Activated T-cell treated with anti-CD3 and anti-CD28 coated beads for 48 hours (primary cell): ENCODE results near the gene CHST5.
"Not testable (repeated sequence)": the region's sequence is repeated elsewhere in the genome, so short reads cannot be mapped to it uniquely, and the experiment has no call there.

ENCODE experiments used
- DNase-seq: peaks from one replicate; pipeline ENCODE4 v3.0.0-alpha.2; 2020; ENCODE audit warnings: low read depth

CHST5 gene

GRCh38 chr16:75506107-75506506 lies 29.8 kb downstream of the CHST5 start:
- no peak for DNase-seq

- no peak for DNase-seq
Measured at GRCh38 chr16:75503801-75504200, 32.1 kb downstream of the CHST5 start.

- no peak for DNase-seq
Measured at GRCh38 chr16:75502916-75503605, 32.8 kb downstream of the CHST5 start.

DNA sequence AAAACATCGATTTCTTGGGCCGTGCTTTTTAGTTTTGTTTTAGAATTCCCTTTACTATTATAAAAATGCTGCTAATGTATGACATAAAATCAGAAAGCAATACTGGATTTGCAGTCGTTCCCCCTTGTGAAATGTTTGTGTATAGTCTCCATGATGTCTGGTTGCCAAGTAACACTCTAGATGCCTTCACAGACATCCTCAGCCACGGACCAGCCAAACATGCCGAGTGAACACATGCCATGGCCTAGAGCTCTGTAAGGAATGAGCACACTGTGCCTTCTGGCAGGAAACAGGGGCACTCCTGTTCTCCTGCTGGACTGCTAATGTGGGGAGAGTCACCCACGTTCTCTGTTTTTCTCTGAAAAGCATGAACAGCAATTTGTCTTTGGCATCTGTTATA lies 34.1 kb downstream of the CHST5 start:
- not testable (repeated sequence) for DNase-seq

GRCh38 chr16:75501359-75501758 lies 34.5 kb downstream of the CHST5 start:
- DNase-seq: no peak

DNA sequence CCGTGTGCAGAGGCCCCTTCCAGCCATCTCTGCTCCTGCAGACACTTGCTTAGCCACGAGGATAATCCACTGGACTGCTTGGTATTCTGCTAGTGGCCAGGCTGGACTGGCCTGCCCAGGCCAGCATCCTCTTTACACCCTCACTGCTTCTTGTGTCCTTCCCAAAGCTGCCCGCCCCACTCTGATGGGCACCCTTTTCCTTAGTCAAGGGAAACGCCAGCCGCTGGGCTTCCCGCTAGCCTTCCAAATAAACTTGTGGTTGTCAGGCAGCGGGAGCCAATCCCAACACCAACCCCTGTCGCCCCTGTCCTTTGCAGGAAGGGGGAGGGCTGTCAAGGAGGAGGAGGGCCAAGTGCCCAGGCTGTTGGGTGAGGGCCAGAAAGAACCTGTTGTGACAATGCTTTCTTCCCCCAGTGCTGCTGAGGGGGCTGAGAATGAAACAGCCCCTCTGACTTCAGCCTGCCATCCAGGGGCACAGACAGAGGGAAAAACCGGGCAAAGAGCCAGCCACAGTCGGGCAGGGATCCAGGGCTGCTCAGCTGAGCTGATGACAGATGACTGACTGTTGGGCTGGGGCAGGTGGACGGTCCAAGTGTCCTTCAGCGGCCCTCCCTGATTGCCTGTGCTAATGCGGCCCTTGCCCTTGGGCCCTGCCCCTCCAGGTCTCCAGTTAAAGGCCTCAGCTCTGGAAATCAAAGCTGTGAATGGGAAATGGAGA lies 37.1 kb downstream of the CHST5 start:
- not testable (repeated sequence) for DNase-seq

- no peak for DNase-seq
Measured at GRCh38 chr16:75497558-75497957, 38.4 kb downstream of the CHST5 start.

GRCh38 chr16:75495076-75495674 lies 40.7 kb downstream of the CHST5 start, which contains the start of gene CHST6:
TSS of gene CHST6 (minus strand) at chr16:75495441. CDS start at chr16:75479828, 15,613 bp downstream.
- peak; percentile 31 for DNase-seq

DNA sequence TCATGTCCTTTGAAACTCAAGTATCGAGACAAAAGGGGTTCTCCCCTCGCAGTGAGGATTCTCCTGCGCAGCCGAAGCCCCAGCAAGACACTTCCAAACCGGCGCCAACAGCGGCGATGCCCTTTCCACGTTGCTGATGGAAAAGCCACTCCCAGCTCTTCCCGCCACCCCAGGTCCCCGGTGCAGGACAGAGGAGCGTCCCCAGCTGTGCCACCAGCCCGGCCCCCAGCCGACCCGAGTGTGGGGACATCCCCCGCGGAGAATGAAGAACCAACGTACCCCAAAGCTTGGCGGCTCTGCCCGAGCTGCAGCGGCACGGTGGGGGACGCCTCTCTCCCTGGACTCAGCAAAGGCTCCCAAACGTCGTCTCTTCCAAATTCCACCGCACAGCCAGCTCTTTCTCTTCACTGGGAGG lies 41.2 kb downstream of the CHST5 start:
- DNase-seq: no peak

DNA sequence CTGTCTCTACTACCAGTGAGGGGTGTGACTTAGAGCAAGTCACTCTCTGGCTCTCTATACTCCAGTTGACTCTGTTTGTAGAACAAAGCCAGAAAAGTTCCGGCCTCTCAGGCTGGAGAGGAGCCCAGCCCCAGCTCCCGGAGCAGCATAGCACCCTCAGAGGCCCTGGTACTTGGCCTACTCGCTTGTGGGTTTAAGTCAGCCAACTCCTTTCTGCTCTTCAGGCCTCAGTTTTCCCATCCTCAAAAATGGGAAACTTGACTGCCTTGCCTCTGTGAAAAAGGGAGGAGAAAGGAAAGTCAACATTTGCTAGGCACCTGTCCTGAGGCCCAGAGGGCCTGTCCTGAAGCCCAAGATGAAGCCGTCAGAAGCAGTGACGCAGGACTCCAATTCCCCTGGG lies 41.7 kb downstream of the CHST5 start:
- no peak for DNase-seq

DNA sequence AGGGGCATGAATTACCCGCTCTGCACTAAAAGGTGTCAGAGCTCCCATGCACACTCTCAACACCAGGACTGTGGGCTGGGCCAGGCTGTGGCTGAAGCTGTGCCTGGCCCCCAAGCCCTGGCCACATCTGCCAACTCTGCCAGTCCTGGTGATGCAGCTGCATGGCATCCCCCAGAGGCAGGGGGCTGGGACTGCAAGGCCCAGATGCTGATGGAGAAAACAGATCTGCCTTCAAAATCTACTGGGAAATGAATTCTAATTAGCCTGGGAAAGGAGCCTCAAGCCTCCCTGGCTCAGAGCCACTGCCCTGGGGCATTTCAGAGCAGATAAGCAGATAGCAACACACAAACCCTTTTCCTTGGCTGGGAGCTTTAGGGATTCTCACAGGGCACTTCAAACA lies 44.0 kb downstream of the CHST5 start:
- no peak for DNase-seq

GRCh38 chr16:75488322-75488721 lies 47.6 kb downstream of the CHST5 start:
- DNase-seq: no peak

DNA sequence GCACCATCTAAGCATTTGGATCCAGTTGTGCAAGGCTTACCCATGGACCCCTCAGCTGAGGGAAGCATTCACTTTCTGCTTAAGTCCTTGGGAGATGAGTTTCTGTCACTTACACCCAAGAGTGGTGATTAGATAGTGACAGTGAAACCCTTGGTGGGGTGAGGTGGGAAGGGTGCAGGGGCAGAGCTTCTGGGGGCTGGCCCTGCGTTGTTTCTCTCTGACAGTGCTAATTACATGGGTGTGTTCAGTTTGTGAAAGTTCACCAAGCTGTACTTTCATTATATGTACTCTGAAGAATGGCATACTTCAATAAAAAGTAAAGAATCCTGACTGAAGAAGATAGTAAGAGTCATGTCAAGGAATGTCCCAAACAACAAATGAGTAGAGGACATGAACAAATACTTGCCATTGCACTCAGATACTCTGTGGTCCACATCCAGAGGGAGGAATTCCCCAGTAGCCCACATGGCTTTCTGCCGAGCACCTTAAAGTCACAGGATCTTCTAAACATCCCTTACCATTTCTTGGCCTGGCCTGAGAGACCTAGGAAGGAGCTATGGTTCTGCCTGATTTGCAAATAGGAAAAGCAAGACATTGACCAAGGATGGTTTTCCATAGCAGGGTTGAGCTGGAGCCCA lies 49.1 kb downstream of the CHST5 start:
- DNase-seq: no peak

GRCh38 chr16:75486014-75486675 lies 49.8 kb downstream of the CHST5 start:
- no peak for DNase-seq

GRCh38 chr16:75485230-75486013 lies 50.5 kb downstream of the CHST5 start:
- DNase-seq: no peak

DNA sequence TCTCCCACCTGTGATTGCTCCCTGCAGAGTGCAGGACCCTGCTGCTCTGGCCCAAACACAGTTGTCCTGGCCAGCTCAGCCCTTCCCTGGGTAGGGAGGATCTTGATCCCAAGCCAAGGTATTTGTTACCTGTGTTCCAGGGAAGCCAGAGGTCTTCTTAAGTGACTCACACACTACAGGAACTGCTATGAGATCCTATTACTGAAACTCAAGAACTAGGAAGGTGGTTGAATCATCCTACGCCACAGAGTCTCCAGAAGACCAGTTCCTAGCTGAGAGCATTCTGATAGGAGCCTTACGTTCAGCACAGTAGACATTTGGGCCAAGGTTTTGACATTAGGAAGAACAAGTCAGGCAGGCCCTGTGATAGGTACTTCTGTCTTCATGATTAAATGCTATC lies 52.7 kb downstream of the CHST5 start:
- DNase-seq: no peak

GRCh38 chr16:75482434-75483205 lies 53.3 kb downstream of the CHST5 start:
- DNase-seq: no peak

- no peak for DNase-seq
Measured at GRCh38 chr16:75481475-75481874, 54.4 kb downstream of the CHST5 start.

DNA sequence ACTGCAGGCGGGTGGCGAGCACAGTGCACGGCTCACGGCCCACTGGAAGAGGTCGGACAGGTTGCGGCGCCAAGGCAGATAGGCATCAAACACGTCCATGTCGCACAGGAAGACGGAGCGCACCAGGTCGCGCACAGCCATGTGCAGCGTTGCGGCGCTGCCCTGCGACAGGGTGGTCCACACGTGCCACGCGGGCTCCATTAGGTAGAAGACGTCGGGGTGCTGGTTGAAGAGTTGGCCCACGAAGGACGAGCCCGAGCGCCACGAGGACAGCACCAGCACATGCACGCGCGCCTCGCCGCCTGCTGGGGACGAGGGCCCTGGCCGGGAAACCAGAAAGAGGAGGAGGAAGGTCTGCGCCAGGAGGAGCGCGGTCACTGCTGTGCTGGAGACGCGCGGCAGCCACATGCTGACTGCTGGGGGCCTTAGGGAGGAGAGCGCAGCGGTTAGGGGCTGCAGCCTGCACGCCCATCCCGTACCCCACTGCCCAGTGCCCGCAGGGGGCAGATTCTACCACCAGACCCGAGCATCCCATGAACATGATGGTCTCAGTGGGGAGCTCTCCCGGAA lies 56.4 kb downstream of the CHST5 start:
- DNase-seq: no peak
